LNCaP clone FGC (cell line): ENCODE measurements around the gene TSPAN32.

ENCODE experiments used
- DNase-seq: peaks from one replicate; pipeline ENCODE4 v3.0.0-alpha.2; 2011; ENCODE audit warnings: low read depth
- H3K4me3 ChIP-seq: 2 replicates; pipeline ENCODE4 v1.5.1; 2011; ENCODE audit warnings: mild to moderate bottlenecking, low read depth, low read length, control low read depth
- CTCF ChIP-seq: IDR thresholded peaks from 2 replicates; pipeline ENCODE4 v1.5.1; 2012; ENCODE audit warnings: mild to moderate bottlenecking; ENCODE audit not compliant: control insufficient read depth, insufficient read depth; ENCODE audit errors: extremely low read depth

Gene TSPAN32

GRCh38 chr11:2263724-2264360, 38.0 kb upstream of the TSPAN32 start:
- no peak overlapping the region for H3K4me3 ChIP-seq
- no peak for TF ChIP-seq CTCF
- DNase-seq = no peak

GRCh38 chr11:2264366-2265053, 37.3 kb upstream of the TSPAN32 start:
- no peak for TF ChIP-seq CTCF
- H3K4me3 ChIP-seq = no peak overlapping the region
- DNase-seq = no peak

GRCh38 chr11:2265396-2265795, 36.4 kb upstream of the TSPAN32 start:
- H3K4me3 ChIP-seq = no peak overlapping the region
- no peak for TF ChIP-seq CTCF
- DNase-seq = no peak

GRCh38 chr11:2265854-2266585, 35.8 kb upstream of the TSPAN32 start:
- DNase-seq = no peak

GRCh38 chr11:2266586-2267305, 35.1 kb upstream of the TSPAN32 start:
- no peak overlapping the region for H3K4me3 ChIP-seq
- no peak for TF ChIP-seq CTCF
- DNase-seq = no peak

More at GRCh38 chr11:2265854-2266585, 35.8 kb upstream of the TSPAN32 start:
- no peak overlapping the region for H3K4me3 ChIP-seq
- TF ChIP-seq CTCF = no peak

GRCh38 chr11:2267306-2267850, 34.4 kb upstream of the TSPAN32 start:
- no peak for TF ChIP-seq CTCF
- H3K4me3 ChIP-seq = no peak overlapping the region
- DNase-seq = no peak
